ENCODE measurements around the gene PPP1CA.

The PPP1CA gene

DNA sequence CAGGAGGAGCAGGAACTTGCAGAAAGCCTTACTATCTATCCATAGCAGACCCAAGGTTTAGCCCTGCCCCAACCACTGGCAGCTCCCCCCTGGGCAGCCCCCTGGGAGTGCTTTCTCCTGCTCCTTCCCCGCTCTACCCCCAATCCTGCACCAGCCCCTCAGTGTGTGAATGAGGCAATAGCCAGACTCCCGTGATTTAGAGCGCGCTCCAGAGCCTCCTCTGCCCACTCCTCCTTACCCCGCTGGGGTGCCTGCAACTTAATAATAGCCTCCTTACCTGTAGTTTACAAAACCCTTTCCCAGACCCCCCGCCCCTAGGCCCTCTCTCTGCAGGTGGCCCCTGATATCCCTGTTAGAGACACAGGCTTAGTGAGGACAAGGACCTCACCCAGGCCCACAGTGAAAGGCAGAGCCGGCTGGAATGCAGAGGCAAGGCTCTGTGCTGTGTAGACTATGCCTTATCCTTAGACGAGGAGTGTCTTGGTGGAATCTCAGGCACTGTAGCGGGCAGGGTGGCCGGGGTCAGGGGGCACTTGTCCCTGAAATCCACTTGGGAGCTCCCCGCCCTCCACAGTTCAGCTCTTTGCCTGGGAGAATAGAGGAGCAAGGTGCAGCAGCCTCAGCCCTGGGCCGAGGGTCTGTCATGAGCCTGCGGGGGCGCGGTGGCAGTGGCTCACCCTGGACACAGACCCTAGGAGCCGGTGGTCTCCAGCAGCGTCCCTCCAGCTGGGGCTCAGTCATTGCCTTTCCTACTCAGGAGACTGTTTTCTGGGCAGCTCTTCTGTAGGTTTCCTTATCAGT is 9.5 kb upstream of the PPP1CA start:
- TF ChIP-seq, protein P1, sequence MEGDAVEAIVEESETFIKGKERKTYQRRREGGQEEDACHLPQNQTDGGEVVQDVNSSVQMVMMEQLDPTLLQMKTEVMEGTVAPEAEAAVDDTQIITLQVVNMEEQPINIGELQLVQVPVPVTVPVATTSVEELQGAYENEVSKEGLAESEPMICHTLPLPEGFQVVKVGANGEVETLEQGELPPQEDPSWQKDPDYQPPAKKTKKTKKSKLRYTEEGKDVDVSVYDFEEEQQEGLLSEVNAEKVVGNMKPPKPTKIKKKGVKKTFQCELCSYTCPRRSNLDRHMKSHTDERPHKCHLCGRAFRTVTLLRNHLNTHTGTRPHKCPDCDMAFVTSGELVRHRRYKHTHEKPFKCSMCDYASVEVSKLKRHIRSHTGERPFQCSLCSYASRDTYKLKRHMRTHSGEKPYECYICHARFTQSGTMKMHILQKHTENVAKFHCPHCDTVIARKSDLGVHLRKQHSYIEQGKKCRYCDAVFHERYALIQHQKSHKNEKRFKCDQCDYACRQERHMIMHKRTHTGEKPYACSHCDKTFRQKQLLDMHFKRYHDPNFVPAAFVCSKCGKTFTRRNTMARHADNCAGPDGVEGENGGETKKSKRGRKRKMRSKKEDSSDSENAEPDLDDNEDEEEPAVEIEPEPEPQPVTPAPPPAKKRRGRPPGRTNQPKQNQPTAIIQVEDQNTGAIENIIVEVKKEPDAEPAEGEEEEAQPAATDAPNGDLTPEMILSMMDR (IDR thresholded peaks at IDR 0.05) = no peak

DNA sequence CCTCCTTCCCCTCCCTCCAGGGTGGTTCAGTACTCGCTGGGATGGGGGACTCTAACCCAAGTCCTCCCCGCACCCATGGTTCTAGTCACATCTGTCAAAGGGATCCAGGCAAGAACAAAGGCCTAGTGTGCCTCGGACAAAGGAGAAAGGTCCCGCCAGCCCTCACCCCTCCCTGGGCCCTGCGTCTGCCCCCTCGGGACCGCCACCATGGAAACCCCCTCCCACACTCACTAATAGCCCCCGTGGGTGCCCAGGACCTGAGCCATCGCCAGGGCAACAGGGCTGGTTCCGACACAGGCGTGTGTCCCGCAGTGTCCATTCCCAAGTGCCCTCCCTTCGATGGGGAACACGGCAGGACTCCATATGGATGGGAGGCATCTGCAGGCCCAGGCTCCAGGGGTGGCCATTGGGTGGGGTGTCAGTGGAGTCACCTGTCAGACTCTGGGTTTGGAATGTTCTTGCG is 8.7 kb upstream of the PPP1CA start:
- TF ChIP-seq, protein P1 (IDR thresholded peaks at IDR 0.05) = no peak

DNA sequence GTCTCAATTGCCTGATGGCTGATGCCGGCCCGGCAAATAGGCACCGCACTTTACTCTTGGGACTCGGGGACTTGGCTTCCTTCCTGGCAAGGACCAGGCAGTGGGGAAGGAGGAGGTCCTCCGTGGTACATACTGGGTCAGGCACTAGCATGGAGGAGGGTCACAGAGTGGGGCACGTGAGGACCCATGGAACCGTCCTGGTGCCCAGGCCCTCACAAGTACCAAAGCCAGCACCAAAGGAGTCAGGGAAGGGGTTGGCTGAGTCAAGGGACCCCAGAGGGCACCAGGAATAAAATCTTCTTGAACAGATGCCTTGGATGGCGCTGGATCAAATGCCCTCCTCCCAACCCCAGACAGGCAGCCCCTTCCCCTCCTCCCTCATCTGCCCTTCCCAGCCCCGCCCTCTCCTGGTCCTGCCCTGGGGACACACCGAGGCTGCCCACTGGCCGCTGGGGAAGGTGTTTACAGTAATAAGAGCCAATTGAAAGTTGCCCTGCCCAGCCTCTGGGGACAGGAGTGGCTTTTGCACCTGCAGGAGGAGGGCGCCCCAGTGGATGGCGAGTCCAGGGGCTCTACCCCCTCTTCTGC is 8.2 kb upstream of the PPP1CA start:
- TF ChIP-seq, protein P1 (IDR thresholded peaks at IDR 0.05) = no peak

DNA sequence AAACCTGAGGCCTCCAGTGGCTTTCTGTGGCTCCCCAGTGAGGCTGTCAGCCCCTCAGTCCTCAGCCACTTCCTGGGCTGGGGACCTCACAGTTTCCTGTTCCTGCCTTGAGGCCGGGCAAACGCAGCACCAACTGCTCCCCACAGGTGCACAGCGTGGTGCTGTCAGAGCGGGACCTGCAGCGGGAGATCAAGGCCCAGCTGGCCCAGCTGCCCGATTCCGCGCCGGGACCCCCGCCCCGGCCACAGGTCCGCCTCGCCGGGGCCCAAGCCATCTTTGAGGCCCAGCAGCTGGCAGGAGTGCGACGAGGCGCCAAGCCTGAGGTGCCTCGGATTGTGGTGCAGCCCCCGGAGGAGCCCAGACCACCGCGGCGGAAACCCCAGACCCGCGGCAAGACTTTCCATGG is 7.6 kb upstream of the PPP1CA start:
- TF ChIP-seq, protein P1 (IDR thresholded peaks at IDR 0.05) = no peak

DNA sequence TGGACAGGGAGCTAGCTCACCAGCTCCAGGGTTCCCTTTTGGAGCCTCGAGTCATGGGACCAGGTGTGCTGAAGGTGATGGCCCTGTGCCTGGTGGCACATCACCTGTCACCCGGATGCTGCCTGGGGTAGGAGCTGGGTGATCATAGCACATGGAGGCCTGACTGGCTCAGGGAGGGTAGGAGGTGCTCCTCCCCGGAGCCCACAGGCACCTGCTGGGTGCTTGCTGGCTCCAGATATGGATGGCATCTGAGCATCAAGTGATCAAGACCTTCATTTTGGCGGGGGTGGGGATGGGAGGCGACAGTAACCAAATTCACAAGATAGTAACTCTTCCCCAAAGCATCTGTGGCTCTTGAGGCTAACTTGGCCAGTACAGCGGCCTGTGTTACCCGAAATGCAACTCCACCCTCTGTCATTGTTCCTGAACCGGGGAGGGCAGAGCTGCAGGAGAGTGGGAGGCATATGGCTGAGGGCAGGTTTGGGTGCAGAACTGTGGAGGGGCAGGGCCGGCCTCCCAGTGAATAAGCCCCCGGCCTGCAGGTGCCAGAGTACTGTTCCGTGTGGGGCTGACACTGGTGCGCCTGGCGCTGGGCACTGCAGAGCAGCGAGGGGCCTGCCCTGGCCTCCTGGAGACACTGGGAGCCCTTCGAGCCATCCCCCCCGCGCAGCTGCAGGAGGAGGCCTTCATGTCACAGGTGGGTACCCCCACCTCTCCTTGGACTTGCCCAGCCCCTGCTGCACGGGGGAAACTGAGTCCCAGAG is 7.0 kb upstream of the PPP1CA start:
- TF ChIP-seq, protein P1 (IDR thresholded peaks at IDR 0.05) = no peak

DNA sequence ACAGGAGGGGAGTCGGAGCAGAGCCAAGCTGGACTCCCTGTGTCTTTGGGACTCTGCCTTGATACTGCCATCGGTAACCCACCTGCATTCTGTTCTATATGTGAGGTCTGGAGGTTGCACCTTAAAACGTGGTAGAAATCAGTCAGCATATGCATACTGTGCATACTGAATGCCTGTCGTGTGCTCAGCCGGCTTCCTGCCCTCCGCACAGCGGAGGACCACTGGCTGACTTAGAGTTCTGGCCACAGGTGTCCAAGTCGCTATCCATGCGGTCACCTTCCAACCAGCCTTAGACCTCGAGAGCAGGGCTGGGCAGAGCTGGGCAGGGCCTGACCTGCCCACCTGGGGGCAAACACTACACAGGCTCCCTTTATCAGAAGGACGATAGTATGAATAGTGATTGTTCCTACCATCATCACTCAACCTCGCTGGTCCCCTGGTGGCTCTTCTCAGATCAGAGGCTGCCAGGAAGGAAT is 6.1 kb upstream of the PPP1CA start:
- TF ChIP-seq, protein P1 (IDR thresholded peaks at IDR 0.05) = no peak

DNA sequence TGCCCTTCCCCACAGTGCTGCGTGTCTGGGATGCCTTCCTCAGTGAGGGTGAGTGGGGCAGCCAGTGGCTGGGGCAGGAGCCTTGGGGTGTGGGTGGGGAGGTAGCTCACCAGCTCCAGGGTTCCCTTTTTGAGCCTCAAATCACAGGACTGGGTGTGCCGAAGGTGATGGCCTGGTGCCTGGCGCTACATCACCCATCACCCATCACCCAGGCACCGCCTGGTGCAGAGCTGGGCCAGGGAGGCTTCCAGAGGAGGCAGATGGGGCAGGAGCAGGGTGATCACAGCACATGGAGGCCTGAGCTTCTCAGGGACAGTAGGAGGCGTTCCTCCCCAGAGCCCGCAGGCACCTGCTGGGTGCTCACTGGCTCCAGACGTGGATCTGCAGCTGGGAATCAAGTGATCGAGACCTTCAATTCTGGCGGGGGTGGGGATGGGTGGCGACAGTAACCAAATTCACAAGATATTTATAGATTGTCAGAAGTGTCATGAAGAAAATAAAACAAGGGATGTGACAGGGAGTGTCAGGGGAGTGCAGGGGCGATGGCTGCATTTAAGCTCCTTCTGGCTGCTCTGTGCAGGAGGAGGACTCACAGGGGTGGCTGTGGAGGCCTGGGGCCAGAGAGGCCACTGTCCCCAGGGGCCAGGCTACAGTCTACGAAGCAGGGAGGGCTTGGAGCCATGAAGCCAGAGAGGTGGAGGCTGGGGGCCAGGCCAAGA is 5.5 kb upstream of the PPP1CA start:
- TF ChIP-seq, protein P1 (IDR thresholded peaks at IDR 0.05) = no peak
